SK-N-SH treated with all-trans-retinoic acid at 6 μM for 48 hours (cell line): ENCODE data around the gene LRP5.

Source experiments
- ATAC-seq: fragments of 200-7000 bp; cut with Tn5 transposase; 3 replicates; pipeline ENCODE4 v1.9.1; 2020; ENCODE audit warnings: mild to moderate bottlenecking, moderate library complexity
- CREB5 ChIP-seq: fragments of 250-450 bp; sonication (Bioruptor Pico); IDR thresholded peaks from 2 replicates; pipeline ENCODE4 v1.5.1; 2020; ENCODE audit warnings: low read depth, mild to moderate bottlenecking, moderate library complexity
- GLIS3 ChIP-seq: fragments of 250-450 bp; sonication (Bioruptor Pico); IDR thresholded peaks from 2 replicates; pipeline ENCODE4 v1.5.0; 2020; ENCODE audit warnings: mild to moderate bottlenecking, moderate library complexity
- OSR1 ChIP-seq: fragments of 250-450 bp; sonication (Bioruptor Pico); IDR thresholded peaks from 2 replicates; pipeline ENCODE4 v1.8.0; 2022; ENCODE audit warnings: moderate library complexity, mild to moderate bottlenecking, inconsistent platforms
- PATZ1 ChIP-seq: fragments of 250-450 bp; sonication (Bioruptor Pico); IDR thresholded peaks from 2 replicates; pipeline ENCODE4 v1.8.0; 2020; ENCODE audit warnings: mild to moderate bottlenecking, moderate library complexity, borderline replicate concordance
- POU6F1 ChIP-seq: fragments of 250-450 bp; sonication (Bioruptor Pico); IDR thresholded peaks from 2 replicates; pipeline ENCODE4 v1.8.0; 2021; ENCODE audit warnings: low read depth, mild to moderate bottlenecking, moderate library complexity, borderline replicate concordance
- PPARA ChIP-seq: fragments of 250-450 bp; sonication (Bioruptor Pico); IDR thresholded peaks from 2 replicates; pipeline ENCODE4 v1.5.0; 2020; ENCODE audit warnings: mild to moderate bottlenecking, borderline replicate concordance
- TCF4 ChIP-seq: fragments of 250-450 bp; sonication (Bioruptor Pico); IDR thresholded peaks from 2 replicates; pipeline ENCODE4 v1.8.0; 2021; ENCODE audit warnings: mild to moderate bottlenecking, moderate library complexity, borderline replicate concordance
- TSHZ2 ChIP-seq: fragments of 250-450 bp; sonication (Bioruptor Pico); IDR thresholded peaks from 2 replicates; pipeline ENCODE4 v1.5.0; 2020; ENCODE audit warnings: mild to moderate bottlenecking, moderate library complexity
- ZFP30 ChIP-seq: fragments of 450-650 bp; formaldehyde crosslinking; IDR thresholded peaks from 2 replicates; pipeline ENCODE4 v1.5.0; 2022; ENCODE audit warnings: mild to moderate bottlenecking, moderate library complexity
- ZNF70 ChIP-seq: fragments of 450-650 bp; formaldehyde crosslinking; IDR thresholded peaks from 2 replicates; pipeline ENCODE4 v1.5.0; 2020; ENCODE audit warnings: mild to moderate bottlenecking, moderate library complexity
- ZNF8 ChIP-seq: fragments of 450-650 bp; formaldehyde crosslinking; IDR thresholded peaks from 2 replicates; pipeline ENCODE4 v1.5.0; 2020; ENCODE audit warnings: mild to moderate bottlenecking, moderate library complexity

Gene LRP5

GRCh38 chr11:68311160-68312116, 953 bp upstream of the LRP5 start:
- no peak for TF ChIP-seq PATZ1 (CRISPR knock-in tag)
- no peak for TF ChIP-seq POU6F1 (CRISPR knock-in tag)
- no peak for ATAC-seq

- ATAC-seq = peak; percentile 19
- TF ChIP-seq TSHZ2 (CRISPR knock-in tag) (no peak), OSR1 (no peak)
Measured at GRCh38 chr11:68312780-68313573, 586 bp downstream of the LRP5 start.

GRCh38 chr11:68313574-68314202, 1.3 kb downstream of the LRP5 start:
- no peak for TF ChIP-seq CREB5 (CRISPR knock-in tag)
- peak; percentile 48 for ATAC-seq

- ATAC-seq = peak; percentile 60
- TF ChIP-seq GLIS3 (CRISPR knock-in tag) (no peak), TCF4 (CRISPR knock-in tag) (no peak), POU6F1 (CRISPR knock-in tag) (no peak), CREB5 (CRISPR knock-in tag) (no peak), ZNF70 (CRISPR knock-in tag) (no peak), OSR1 (no peak), ZNF8 (CRISPR knock-in tag) (no peak), ZFP30 (CRISPR knock-in tag) (no peak), PPARA (CRISPR knock-in tag) (no peak), TSHZ2 (CRISPR knock-in tag) (no peak)
Measured at GRCh38 chr11:68314203-68315170, 2.1 kb downstream of the LRP5 start.
